HG03175 (cell line): ENCODE data around the gene ZNF101.

Source experiments
- ATAC-seq: cut with Tn5 transposase; IDR thresholded peaks from one replicate; pipeline ENCODE4 v1.9.1; 2021; ENCODE audit warnings: mild to moderate bottlenecking, moderate library complexity; ENCODE audit not compliant: unreplicated experiment

Gene ZNF101

DNA sequence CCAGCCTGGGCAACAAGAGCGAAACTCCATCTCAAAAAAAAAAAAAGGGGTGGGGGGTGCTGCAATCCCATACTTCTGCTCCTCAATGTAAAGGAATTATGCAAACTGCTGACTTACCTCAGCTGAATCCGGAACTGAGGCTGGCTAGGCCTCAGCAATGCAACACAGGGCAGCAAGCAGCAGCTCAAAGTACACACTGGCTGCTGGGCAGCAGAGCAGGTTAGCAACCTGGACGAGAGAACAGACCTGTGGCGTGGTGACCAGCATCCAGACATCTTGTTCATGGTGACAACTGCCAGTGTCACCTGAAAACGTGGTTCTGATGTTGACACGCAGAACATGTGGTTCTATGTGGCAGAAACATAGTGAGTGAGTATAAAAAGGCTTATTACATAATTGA is 36.2 kb downstream of the ZNF101 start:
- no peak for ATAC-seq

GRCh38 chr19:19710506-19710905 is 41.9 kb downstream of the ZNF101 start:
- ATAC-seq = no peak

GRCh38 chr19:19711306-19711933 is 42.8 kb downstream of the ZNF101 start:
- no peak for ATAC-seq

- ATAC-seq = no peak
Measured at GRCh38 chr19:19711934-19712828, 43.5 kb downstream of the ZNF101 start.

DNA sequence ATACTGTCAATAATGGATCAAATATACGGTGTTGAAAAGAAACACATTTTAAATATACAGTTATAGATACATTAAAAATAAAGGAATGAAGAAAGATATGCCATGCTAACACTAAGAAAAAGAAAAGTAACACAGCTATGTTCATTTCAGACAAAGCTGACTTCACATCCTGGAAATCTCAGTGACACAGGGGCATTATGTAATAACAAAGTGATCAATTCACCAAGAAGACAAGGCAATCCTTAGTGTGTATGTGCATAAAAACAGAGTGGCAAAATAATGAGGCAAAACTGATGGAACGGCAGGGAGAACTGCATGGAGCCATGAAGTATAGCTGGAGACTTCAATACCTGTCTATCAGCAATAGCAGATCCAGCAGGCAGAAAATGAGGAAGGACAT is 51.2 kb downstream of the ZNF101 start:
- ATAC-seq = no peak

- ATAC-seq = no peak
Measured at GRCh38 chr19:19721896-19722295, 53.3 kb downstream of the ZNF101 start.

DNA sequence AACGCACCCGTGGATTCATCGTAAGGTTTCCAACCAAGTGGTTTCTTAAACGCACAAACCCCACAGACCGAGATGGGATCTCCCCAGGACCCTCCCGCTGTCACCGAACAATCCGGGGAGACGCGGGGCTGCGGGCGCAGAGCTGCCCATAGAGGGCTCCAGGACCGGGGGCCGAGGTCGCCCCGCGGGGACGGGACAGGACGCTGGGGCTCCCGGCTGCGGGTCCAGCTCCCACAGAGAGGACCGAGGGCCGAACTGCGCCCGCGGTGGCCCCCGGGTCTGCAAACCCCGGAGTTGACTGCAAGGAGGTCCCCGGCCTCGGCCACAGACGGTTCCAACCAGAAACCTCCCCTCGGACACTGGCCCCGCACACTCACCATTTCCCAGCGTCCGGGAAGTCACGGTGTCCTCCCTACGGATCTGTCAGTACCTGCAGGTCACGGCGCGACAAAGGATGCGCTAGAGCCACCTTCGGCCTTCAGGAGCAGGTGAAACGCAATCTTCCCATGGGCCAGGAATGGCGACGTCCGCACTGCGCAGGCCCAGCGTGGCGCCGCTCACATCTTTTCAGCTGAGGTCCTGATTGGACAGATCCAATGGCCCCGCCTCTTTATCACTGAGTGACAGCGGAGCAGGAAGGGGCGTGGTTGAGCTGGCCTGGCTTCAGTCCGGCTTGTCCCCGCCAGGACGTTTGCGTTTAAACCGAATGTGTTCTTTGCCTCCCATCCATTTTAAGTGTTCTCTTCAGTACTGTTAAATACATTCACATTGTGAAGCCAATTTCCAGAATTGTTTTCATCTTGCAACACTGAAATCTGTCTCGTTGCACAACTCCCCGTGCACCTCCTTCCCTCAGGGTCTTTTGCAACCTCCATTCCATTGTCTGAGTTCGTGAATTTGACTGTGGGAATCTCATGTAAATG is 64.2 kb downstream of the ZNF101 start, which contains the start of gene ZNF14:
TSS of gene ZNF14 (minus strand) at position 534 of the 923 bp plus-strand sequence. CDS start at position 380, 154 bp downstream.
- ATAC-seq = peak; percentile 99
